22Rv1 (cell line): ENCODE results near the gene ADGRD1.

Experiments
- CTCF ChIP-seq: fragments of 450-650 bp; IDR thresholded peaks from 2 replicates; pipeline ENCODE4 v1.5.1; 2017; ENCODE audit warnings: mild to moderate bottlenecking
- ZFX ChIP-seq: fragments of 450-650 bp; IDR thresholded peaks from 2 replicates; pipeline ENCODE4 v1.6.1; 2017; ENCODE audit warnings: antibody characterized with exemption, borderline replicate concordance

- no peak for TF ChIP-seq CTCF
- no peak for TF ChIP-seq ZFX
Measured at GRCh38 chr12:131044760-131045381, 91.2 kb downstream of the ADGRD1 start.
